ENCODE measurements around the gene THBS4. TPM values are rescaled to one million over a fixed set of nuclear protein-coding genes. Genes with fewer than 3 reads are reported as not detected.

Gene THBS4
- polyA plus RNA-seq, 3 donors = 0.03 TPM; not detected in 2

- H4K20me1 ChIP-seq (ENCODE audit: insufficient read depth, low read length) = no peaks in the 10 kb centered on the region
- no peaks in the 10 kb centered on the region for H3K4me1 ChIP-seq (ENCODE audit: control insufficient read depth in 1 of 2, insufficient read depth in 2 of 2, low read length in 2 of 2)
- H3K79me2 ChIP-seq (ENCODE audit: insufficient read depth, low read length) = no peaks in the 10 kb centered on the region
- peaks cover 1 to 5% (median 3%) of the 10 kb centered on the region in 3 donors for H3K27me3 Mint-ChIP-seq (ENCODE audit: low read depth in 3 of 3)
- H3K36me3 ChIP-seq (replicated peaks in 1 of 2; ENCODE audit: control insufficient read depth in 1 of 2, insufficient read depth in 2 of 2, low read length in 2 of 2) = no peaks in the 10 kb centered on the region
- DNase-seq = no peak
- intact Hi-C loops (cut with micrococcal nuclease) = no loop called here
- WGBS (ENCODE audit: insufficient coverage) = no CpG with 5 or more reads among the region's 1 CpG
- no peak for TF ChIP-seq CTCF (IDR thresholded peaks at IDR 0.05)
- no peak overlapping the region for H3K4me2 ChIP-seq (replicated peaks; ENCODE audit: extremely low read depth, low read length, poor library complexity, severe bottlenecking)
- H3K9me3 Mint-ChIP-seq = peaks cover 0 to 1% (median 0%) of the 10 kb centered on the region in 7 donors
- no peak overlapping the region for H2AFZ ChIP-seq (ENCODE audit: insufficient read depth, low read depth, low read length, poor library complexity, severe bottlenecking)
- H3K27me3 ChIP-seq (ENCODE audit: control insufficient read depth in 2 of 2, insufficient read depth in 2 of 2, low read length in 2 of 2) = no peaks in the 10 kb centered on the region
- no peak overlapping the region for H3K27ac Mint-ChIP-seq
- no peaks in the 10 kb centered on the region for H3K4me1 Mint-ChIP-seq
- H3K27ac ChIP-seq (ENCODE audit: low read depth in 1 of 2, low read length in 2 of 2) = no peak overlapping the region
- H3K9ac ChIP-seq (ENCODE audit: insufficient read depth, low read length, poor library complexity, severe bottlenecking) = no peak overlapping the region
- no peak overlapping the region for H3K4me3 Mint-ChIP-seq
- H3K4me3 ChIP-seq (replicated peaks in 1 of 3; ENCODE audit: low read depth in 2 of 3, low read length in 3 of 3) = no peak overlapping the region
- H3K36me3 Mint-ChIP-seq = no peaks in the 10 kb centered on the region
- no peaks in the 10 kb centered on the region for H3K9me3 ChIP-seq (replicated peaks in 1 of 2; ENCODE audit: control insufficient read depth in 1 of 2, insufficient read depth in 1 of 2, low read length in 2 of 2)
Observed at GRCh38 chr5:80002677-80003076, 32.5 kb upstream of the THBS4 start.

DNA sequence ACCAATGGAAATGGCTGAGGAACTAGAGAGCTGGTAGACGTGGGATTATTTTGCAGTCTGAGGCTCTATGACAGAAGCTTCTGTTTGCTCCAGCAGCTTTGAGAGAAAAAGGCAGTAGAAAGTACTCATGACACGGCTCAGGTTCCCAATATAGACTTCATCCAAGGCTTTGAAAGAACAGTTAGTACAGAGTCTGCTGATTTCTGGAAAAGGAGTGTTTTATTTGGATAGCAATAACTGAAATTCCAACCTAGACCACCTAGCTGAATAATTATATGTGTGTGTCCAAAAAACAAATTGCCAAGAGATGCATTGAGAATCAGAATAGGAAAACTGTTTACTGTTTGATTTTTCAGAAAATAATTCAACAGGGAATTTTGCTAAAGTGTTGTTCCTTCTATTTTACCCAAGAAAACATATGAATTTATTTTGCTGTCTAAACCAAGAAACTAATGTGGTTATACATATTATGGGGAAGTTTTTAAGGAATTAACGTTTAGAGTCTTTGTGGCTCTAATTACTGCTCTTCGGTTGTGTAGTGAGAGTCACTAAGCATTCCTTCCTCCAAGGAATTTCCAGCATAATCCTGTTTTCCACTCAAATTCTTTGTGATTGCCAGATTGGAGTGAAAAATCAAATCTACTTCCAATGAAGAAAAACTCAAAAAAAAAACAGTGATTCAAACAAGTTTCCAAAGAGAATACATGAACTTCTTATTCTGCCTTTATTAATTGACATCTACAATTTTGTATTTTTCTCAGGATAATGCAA is 26.0 kb upstream of the THBS4 start:
- H3K9me3 ChIP-seq (replicated peaks in 1 of 2; ENCODE audit: control insufficient read depth in 1 of 2, insufficient read depth in 1 of 2, low read length in 2 of 2) = no peaks in the 10 kb centered on the region
- Mint-ChIP-seq H3K36me3 (no peaks in the 10 kb centered on the region), H3K4me3 (no peak overlapping the region), H3K9me3 (peaks cover 0 to 2% (median 1%) of the 10 kb centered on the region in 7 donors), H3K27ac (no peak overlapping the region), H3K4me1 (no peaks in the 10 kb centered on the region), H3K27me3 (ENCODE audit: low read depth in 3 of 3) (no peaks in the 10 kb centered on the region)
- intact Hi-C loops (cut with micrococcal nuclease) = no loop called here
- H3K36me3 ChIP-seq (replicated peaks in 1 of 2; ENCODE audit: control insufficient read depth in 1 of 2, insufficient read depth in 2 of 2, low read length in 2 of 2) = no peaks in the 10 kb centered on the region
- no peak for DNase-seq
- no peaks in the 10 kb centered on the region for H4K20me1 ChIP-seq (ENCODE audit: insufficient read depth, low read length)
- WGBS (ENCODE audit: insufficient coverage) = 100% methylated on average over 1 of the region's 4 CpGs
- H3K9ac ChIP-seq (ENCODE audit: insufficient read depth, low read length, poor library complexity, severe bottlenecking) = no peak overlapping the region
- TF ChIP-seq CTCF (IDR thresholded peaks at IDR 0.05) = no peak
- no peaks in the 10 kb centered on the region for H3K79me2 ChIP-seq (ENCODE audit: insufficient read depth, low read length)
- no peaks in the 10 kb centered on the region for H3K27me3 ChIP-seq (ENCODE audit: control insufficient read depth in 2 of 2, insufficient read depth in 2 of 2, low read length in 2 of 2)
- H2AFZ ChIP-seq (ENCODE audit: insufficient read depth, low read depth, low read length, poor library complexity, severe bottlenecking) = no peak overlapping the region
- no peak overlapping the region for H3K27ac ChIP-seq (ENCODE audit: low read depth in 1 of 2, low read length in 2 of 2)
- H3K4me3 ChIP-seq (replicated peaks in 1 of 3; ENCODE audit: low read depth in 2 of 3, low read length in 3 of 3) = no peak overlapping the region
- no peaks in the 10 kb centered on the region for H3K4me1 ChIP-seq (ENCODE audit: control insufficient read depth in 1 of 2, insufficient read depth in 2 of 2, low read length in 2 of 2)
- no peak overlapping the region for H3K4me2 ChIP-seq (replicated peaks; ENCODE audit: extremely low read depth, low read length, poor library complexity, severe bottlenecking)

All from CD14-positive monocyte (primary cell).